Measurements from ENCODE around the gene MSTN. TPM values are rescaled to one million over a fixed set of nuclear protein-coding genes. Genes with fewer than 3 reads are reported as not detected.
"Not testable (repeated sequence)": the region's sequence is repeated elsewhere in the genome, so short reads cannot be mapped to it uniquely, and the experiment has no call there.

The MSTN gene
- total RNA-seq, 1 experiment from 2014 or later = not detected

- no peaks in the 10 kb centered on the region for H3K9me3 ChIP-seq (ENCODE audit: control insufficient read depth, low read depth, low read length)
- DNase-seq = no peak
- no peak overlapping the region for H2AFZ ChIP-seq (ENCODE audit: low read length)
- H2BK20ac ChIP-seq (ENCODE audit: low read depth, low read length, poor library complexity, severe bottlenecking) = no peak overlapping the region
- no peaks in the 10 kb centered on the region for H3K27me3 ChIP-seq (ENCODE audit: insufficient read depth, low read length)
- H3K27me3 Mint-ChIP-seq (ENCODE audit: low read depth) = peaks cover 2% of the 10 kb centered on the region; the same call in 1 of the 2 replicates
- no peak overlapping the region for H3K4ac ChIP-seq (ENCODE audit: low read depth, low read length)
- H3K56ac ChIP-seq (ENCODE audit: insufficient read length, low read depth, low read length) = no peak overlapping the region
- no peaks in the 10 kb centered on the region for H3K79me2 ChIP-seq (ENCODE audit: insufficient read depth, low read length)
- no peak overlapping the region for H2AK5ac ChIP-seq (ENCODE audit: insufficient read length, low read length)
- H3K23ac ChIP-seq (ENCODE audit: insufficient read length, low read depth, low read length) = no peak overlapping the region
- no peak overlapping the region for H3K9ac ChIP-seq (ENCODE audit: extremely low read depth, insufficient read length, low read length)
- no peaks in the 10 kb centered on the region for H3K23me2 ChIP-seq (ENCODE audit: insufficient read length, low read depth, low read length, poor library complexity, severe bottlenecking)
- no peaks in the 10 kb centered on the region for H3K4me1 Mint-ChIP-seq
- H2BK15ac ChIP-seq (ENCODE audit: low read depth, low read length) = no peak overlapping the region
- no peak overlapping the region for H2BK12ac ChIP-seq (ENCODE audit: insufficient read length, low read depth, low read length)
- no peak overlapping the region for H2BK120ac ChIP-seq (ENCODE audit: low read depth, low read length, poor library complexity, severe bottlenecking)
- no peak overlapping the region for H3K14ac ChIP-seq (ENCODE audit: insufficient read depth, low read length)
- H4K91ac ChIP-seq (ENCODE audit: insufficient read length, low read depth, low read length) = no peak overlapping the region
- no peaks in the 10 kb centered on the region for H3K4me1 ChIP-seq (ENCODE audit: insufficient read depth, low read length)
- H3T11ph ChIP-seq (ENCODE audit: low read length) = no peak overlapping the region
- no peak overlapping the region for H3K27ac ChIP-seq (ENCODE audit: insufficient read length, low read depth, low read length)
- no peak overlapping the region for H2BK5ac ChIP-seq (ENCODE audit: insufficient read length, low read length)
- no peak for TF ChIP-seq CTCF (conservative IDR thresholded peaks at IDR 0.05)
- no CpG with 5 or more reads among the region's 2 CpGs for WGBS (ENCODE audit: extremely low coverage, insufficient read length, low lambda C conversion rate)
- no peaks in the 10 kb centered on the region for H3K79me1 ChIP-seq (ENCODE audit: insufficient read depth, low read depth, low read length, poor library complexity, severe bottlenecking)
- H3K9me3 Mint-ChIP-seq = no peaks in the 10 kb centered on the region
- H4K8ac ChIP-seq (replicated peaks; ENCODE audit: insufficient read length, low read depth, low read length) = no peak overlapping the region
- H4K20me1 ChIP-seq (ENCODE audit: control insufficient read depth, insufficient read depth, insufficient read length) = no peaks in the 10 kb centered on the region
- no peak overlapping the region for H3K4me2 ChIP-seq (ENCODE audit: insufficient read depth, insufficient read length, low read length)
- no peak overlapping the region for H3K4me3 Mint-ChIP-seq
- no peak overlapping the region for H3K18ac ChIP-seq (ENCODE audit: insufficient read length, low read depth, low read length)
- H3K36me3 Mint-ChIP-seq (ENCODE audit: insufficient read depth in 1 of 3, low read depth in 3 of 3) = no peaks in the 10 kb centered on the region
- H4K5ac ChIP-seq (ENCODE audit: insufficient read length, low read depth, low read length) = no peak overlapping the region
- no peak overlapping the region for H3K27ac Mint-ChIP-seq
These were observed 26.5 kb downstream of the MSTN start for GRCh38 chr2:190036071-190036470.

- not testable (repeated sequence) for DNase-seq; H2BK5ac ChIP-seq (ENCODE audit: insufficient read length, low read length); H2AFZ ChIP-seq (ENCODE audit: low read length); H3K79me2 ChIP-seq (ENCODE audit: insufficient read depth, low read length); H2BK15ac ChIP-seq (ENCODE audit: low read depth, low read length); H3T11ph ChIP-seq (ENCODE audit: low read length); H3K36me3 Mint-ChIP-seq (ENCODE audit: insufficient read depth in 1 of 3, low read depth in 3 of 3); H2BK20ac ChIP-seq (ENCODE audit: low read depth, low read length, poor library complexity, severe bottlenecking); H2AK5ac ChIP-seq (ENCODE audit: insufficient read length, low read length); H3K27ac ChIP-seq (ENCODE audit: insufficient read length, low read depth, low read length); H3K9ac ChIP-seq (ENCODE audit: extremely low read depth, insufficient read length, low read length); H4K91ac ChIP-seq (ENCODE audit: insufficient read length, low read depth, low read length); H3K27ac Mint-ChIP-seq; H4K8ac ChIP-seq (replicated peaks; ENCODE audit: insufficient read length, low read depth, low read length); H2BK12ac ChIP-seq (ENCODE audit: insufficient read length, low read depth, low read length); H3K23ac ChIP-seq (ENCODE audit: insufficient read length, low read depth, low read length); H3K23me2 ChIP-seq (ENCODE audit: insufficient read length, low read depth, low read length, poor library complexity, severe bottlenecking); H3K4me1 Mint-ChIP-seq; H3K27me3 ChIP-seq (ENCODE audit: insufficient read depth, low read length); H3K79me1 ChIP-seq (ENCODE audit: insufficient read depth, low read depth, low read length, poor library complexity, severe bottlenecking); H3K4me3 Mint-ChIP-seq; H4K20me1 ChIP-seq (ENCODE audit: control insufficient read depth, insufficient read depth, insufficient read length); H3K9me3 Mint-ChIP-seq; H4K5ac ChIP-seq (ENCODE audit: insufficient read length, low read depth, low read length); H3K9me3 ChIP-seq (ENCODE audit: control insufficient read depth, low read depth, low read length); H3K4me1 ChIP-seq (ENCODE audit: insufficient read depth, low read length); H3K4ac ChIP-seq (ENCODE audit: low read depth, low read length); H3K56ac ChIP-seq (ENCODE audit: insufficient read length, low read depth, low read length); H3K4me2 ChIP-seq (ENCODE audit: insufficient read depth, insufficient read length, low read length); H3K27me3 Mint-ChIP-seq (ENCODE audit: low read depth); H3K18ac ChIP-seq (ENCODE audit: insufficient read length, low read depth, low read length); H2BK120ac ChIP-seq (ENCODE audit: low read depth, low read length, poor library complexity, severe bottlenecking); H3K14ac ChIP-seq (ENCODE audit: insufficient read depth, low read length)
- no CpG with 5 or more reads among the region's 10 CpGs for WGBS (ENCODE audit: extremely low coverage, insufficient read length, low lambda C conversion rate)
These were observed 28.1 kb downstream of the MSTN start for GRCh38 chr2:190034417-190034816.
